Lower leg skin (tissue), 4 donors: ENCODE measurements around the gene CTTN. TPM values are rescaled to one million over a fixed set of nuclear protein-coding genes. Genes with fewer than 3 reads are reported as not detected.

Experiments used
- DNase-seq, 2 donors: peaks; one replicate each; pipeline ENCODE4 v3.0.0-alpha.2; 2019; ENCODE audit warnings: low spot score in 2 of 2
- H3K4me3 ChIP-seq: fragments of 200-600 bp; sonication (generic); 2 replicates; pipeline ENCODE4 v1.5.1; 2017; ENCODE audit warnings: mild to moderate bottlenecking, low read depth; ENCODE audit not compliant: poor library complexity, severe bottlenecking
- POLR2A ChIP-seq, 2 donors: fragments of 450-650 bp; IDR thresholded peaks; one replicate each; pipeline ENCODE4 v1.6.1; 2016 to 2017; ENCODE audit warnings: antibody characterized with exemption in 2 of 2, mild to moderate bottlenecking in 1 of 2, moderate library complexity in 1 of 2
- WGBS, 2 donors: methylation state at CpG; one replicate each; pipeline ENCODE4 v1.1.5; 2018; 5-methylcytosine and 5-hydroxymethylcytosine counted together
- intact Hi-C: fragments of 100-400 bp; cut with DNase I; formaldehyde crosslinking; loops from one replicate; pipeline ENCODE4 v1.15.0; 2023; ENCODE audit warnings: low total_unique reads
- total RNA-seq, 4 donors: library from RNA; depleted of rRNA; stranded (reverse); fragments of >200 nt; gene quantifications; one replicate each; pipeline ENCODE4 v1.1.0, GENCODE V29; 2016
- TF ChIP-seq, protein P1 (sequence below), 3 donors: fragments of 450-650 bp; IDR thresholded peaks; one replicate each; pipeline ENCODE4 v1.5.1; 2016; ENCODE audit warnings: antibody characterized with exemption in 3 of 3, mild to moderate bottlenecking in 3 of 3, moderate library complexity in 2 of 3

Gene CTTN
- total RNA-seq, 4 donors from 2014 or later: 251 to 343 (median 288) TPM

DNA sequence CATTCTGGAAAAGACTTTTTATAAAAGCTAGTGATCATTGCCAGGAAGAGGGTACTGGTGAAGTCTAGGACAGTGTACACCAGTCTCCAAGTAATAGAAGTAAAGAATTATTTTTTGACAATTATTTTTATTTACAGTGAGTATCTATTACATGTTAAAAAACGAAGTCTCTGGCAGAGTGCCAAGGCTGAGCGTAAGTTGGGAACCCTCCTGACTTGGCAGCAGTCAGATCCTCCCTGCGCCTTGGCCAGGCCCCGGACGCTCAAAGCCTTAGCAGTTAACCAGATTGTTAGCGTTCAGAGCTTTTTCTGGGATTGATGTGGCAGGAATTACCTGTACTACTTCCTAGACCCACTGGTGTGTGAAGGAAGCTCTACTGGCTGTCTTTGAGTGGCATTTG lies 38.1 kb upstream of the CTTN start:
- TF ChIP-seq, protein P1, sequence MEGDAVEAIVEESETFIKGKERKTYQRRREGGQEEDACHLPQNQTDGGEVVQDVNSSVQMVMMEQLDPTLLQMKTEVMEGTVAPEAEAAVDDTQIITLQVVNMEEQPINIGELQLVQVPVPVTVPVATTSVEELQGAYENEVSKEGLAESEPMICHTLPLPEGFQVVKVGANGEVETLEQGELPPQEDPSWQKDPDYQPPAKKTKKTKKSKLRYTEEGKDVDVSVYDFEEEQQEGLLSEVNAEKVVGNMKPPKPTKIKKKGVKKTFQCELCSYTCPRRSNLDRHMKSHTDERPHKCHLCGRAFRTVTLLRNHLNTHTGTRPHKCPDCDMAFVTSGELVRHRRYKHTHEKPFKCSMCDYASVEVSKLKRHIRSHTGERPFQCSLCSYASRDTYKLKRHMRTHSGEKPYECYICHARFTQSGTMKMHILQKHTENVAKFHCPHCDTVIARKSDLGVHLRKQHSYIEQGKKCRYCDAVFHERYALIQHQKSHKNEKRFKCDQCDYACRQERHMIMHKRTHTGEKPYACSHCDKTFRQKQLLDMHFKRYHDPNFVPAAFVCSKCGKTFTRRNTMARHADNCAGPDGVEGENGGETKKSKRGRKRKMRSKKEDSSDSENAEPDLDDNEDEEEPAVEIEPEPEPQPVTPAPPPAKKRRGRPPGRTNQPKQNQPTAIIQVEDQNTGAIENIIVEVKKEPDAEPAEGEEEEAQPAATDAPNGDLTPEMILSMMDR (IDR thresholded peaks at IDR 0.05): no peak
- no peak for TF ChIP-seq POLR2A (IDR thresholded peaks at IDR 0.05)
- intact Hi-C loops: no loop called here
- H3K4me3 ChIP-seq: no peak overlapping the region
- no peak for DNase-seq
- 67 to 83% methylated on average over 6 of the region's 6 CpGs for WGBS, 2 donors

DNA sequence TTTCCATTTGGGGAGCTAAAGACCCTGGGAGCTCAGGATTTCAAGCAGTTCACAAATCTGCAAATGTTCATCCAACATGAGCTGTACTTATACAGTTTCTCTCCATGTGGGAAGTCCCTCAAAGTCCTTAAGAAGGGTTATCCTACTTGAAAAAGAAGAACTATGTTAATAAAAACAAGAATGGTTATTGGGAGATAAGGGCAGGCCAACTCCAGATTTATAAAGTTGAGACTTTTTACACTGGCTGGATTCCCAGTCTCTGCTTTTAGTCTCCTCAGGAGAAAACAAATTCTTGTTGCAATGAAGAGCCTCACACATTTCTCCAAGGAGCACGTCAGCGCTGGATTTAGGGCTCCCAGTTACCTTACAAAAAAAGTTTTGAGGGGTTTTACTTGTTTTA lies 34.2 kb upstream of the CTTN start:
- H3K4me3 ChIP-seq: no peak overlapping the region
- 89 to 90% methylated on average over 2 of the region's 2 CpGs for WGBS, 2 donors
- peak in 1 of 2 donors; percentile 21 for DNase-seq
- intact Hi-C loops: no loop called here
- no peak for TF ChIP-seq POLR2A (IDR thresholded peaks at IDR 0.05)
- TF ChIP-seq, protein P1 (IDR thresholded peaks at IDR 0.05): no peak

DNA sequence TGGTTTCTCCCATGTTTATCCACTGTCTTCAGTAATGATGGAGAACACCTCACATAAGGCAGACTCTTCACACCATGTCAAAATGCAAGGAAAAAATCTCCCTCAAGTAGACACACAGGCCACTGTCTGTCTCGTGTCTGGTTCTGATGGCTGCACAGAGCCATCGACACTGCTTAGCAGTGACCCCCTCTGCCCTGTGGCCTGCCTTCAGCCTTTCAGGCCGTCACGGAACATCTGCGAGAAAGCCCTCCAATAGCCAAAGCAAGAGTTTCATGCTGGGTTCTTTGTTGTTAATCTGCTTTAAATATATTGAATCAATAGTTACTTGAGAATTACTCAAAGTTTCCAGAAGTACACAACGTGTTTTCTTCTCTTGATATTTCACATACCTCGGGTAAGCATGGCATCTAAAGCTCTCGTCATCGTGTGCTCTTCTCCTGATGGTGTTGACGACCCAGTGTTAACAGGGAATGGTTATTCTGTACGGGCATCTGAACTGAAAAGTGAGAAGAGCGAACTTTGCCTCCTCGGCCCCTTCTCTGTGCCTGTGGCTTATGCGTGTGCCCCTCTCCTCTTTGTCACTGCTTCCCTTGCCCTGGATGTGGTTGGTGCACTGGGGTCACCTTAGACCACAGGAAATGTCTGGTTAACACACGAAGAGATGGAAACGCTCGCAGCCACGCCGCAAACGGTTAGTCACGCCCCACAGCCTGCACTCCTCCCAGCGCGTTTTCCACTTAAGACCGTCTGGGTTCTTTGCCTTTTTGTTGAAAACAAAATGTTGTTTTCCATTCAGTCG lies 33.4 kb upstream of the CTTN start:
- 88% methylated on average over 25 of the region's 25 CpGs for WGBS, 2 donors
- TF ChIP-seq, protein P1 (IDR thresholded peaks at IDR 0.05): no peak
- TF ChIP-seq POLR2A (IDR thresholded peaks at IDR 0.05): no peak
- no peak overlapping the region for H3K4me3 ChIP-seq
- intact Hi-C loops: no loop called here
- DNase-seq: peak in 1 of 2 donors; percentile 74

DNA sequence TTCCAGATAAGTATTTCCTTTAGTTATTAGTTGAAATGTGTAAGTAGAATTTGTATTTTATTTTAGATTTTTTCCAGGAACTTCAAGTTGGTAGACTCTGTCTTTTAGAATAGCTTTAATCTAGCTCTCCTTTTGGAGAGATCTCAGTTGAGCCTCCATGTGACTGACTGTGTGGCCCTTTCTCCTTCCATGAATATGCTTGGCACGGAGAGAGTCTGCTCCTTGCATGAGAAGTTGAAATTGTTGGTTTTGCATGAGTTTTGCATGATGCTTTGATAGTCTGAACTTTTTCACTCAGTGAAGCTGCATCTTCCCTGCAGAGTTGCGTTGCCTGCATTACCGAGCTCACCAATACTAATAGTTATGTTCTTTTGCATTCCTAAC lies 32.8 kb upstream of the CTTN start:
- TF ChIP-seq, protein P1 (IDR thresholded peaks at IDR 0.05): no peak
- TF ChIP-seq POLR2A (IDR thresholded peaks at IDR 0.05): no peak
- intact Hi-C loops: no loop called here
- peak in 1 of 2 donors; percentile 13 for DNase-seq
- 89 to 93% methylated on average over 3 of the region's 3 CpGs for WGBS, 2 donors
- H3K4me3 ChIP-seq: no peak overlapping the region

DNA sequence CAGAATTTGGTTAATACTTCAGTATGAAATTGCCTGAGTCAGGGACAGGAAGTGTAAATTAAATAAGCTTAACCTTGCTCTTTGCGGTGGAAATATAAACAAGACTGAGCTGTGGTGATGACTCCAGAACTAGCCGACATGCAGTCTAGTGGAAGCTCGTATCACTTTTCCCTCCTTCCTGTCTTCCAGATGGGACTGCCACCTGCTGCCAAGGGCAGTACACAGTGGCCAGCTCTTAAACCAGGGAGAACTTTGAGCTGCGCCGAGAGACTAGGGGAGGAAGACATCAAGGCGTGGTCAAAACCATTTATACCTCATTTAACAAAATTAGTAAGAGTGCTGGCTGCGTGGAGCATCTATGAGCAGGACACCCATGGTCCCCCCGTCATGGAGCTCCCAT lies 31.3 kb upstream of the CTTN start:
- intact Hi-C loops: no loop called here
- peak in 1 of 2 donors; percentile 31 for DNase-seq
- WGBS, 2 donors: 87 to 88% methylated on average over 8 of the region's 8 CpGs
- no peak overlapping the region for H3K4me3 ChIP-seq
- no peak for TF ChIP-seq POLR2A (IDR thresholded peaks at IDR 0.05)
- TF ChIP-seq, protein P1 (IDR thresholded peaks at IDR 0.05): no peak

DNA sequence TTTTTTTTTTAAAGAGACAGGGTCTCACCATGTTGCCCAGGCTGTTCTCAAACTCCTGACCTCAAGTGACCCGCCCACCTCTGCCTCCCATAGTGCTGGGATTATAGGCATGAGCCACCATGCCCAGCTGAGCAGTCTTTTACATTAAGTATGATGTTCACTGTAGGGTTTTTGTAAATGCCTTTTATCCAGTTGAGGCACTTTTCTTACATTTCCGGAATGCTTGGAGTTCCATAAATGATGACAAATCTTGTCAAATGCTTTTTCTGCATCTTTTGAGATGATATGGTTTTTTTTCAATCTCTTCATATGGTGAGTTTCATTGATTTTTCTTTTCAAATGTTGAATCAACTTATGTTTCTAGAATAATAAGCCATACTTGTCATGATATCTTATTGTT lies 29.4 kb upstream of the CTTN start:
- no peak for TF ChIP-seq POLR2A (IDR thresholded peaks at IDR 0.05)
- TF ChIP-seq, protein P1 (IDR thresholded peaks at IDR 0.05): no peak
- no peak for DNase-seq
- H3K4me3 ChIP-seq: no peak overlapping the region
- intact Hi-C loops: no loop called here
- 90 to 98% methylated on average over 2 of the region's 2 CpGs for WGBS, 2 donors
